PC-9 (cell line): Measurements from ENCODE around the gene SEC14L6. TPM values are rescaled to one million over a fixed set of nuclear protein-coding genes. Genes with fewer than 3 reads are reported as not detected.

Experiments used
- BruUV-seq: library from RNA; stranded (reverse); fragments of 400-500 nt; replicated peaks from 2 replicates; lab custom pipeline; 2021; lab: Mats Ljungman, UMichigan
- CTCF ChIA-PET: fragments of 300-600 bp; sonication (Branson Sonifier 250); formaldehyde crosslinking; loops from one replicate; lab custom pipeline; 2022; ENCODE audit warnings: antibody characterized with exemption; lab: Charles Lee
- POLR2A ChIA-PET: fragments of 300-600 bp; sonication (Branson Sonifier 250); formaldehyde crosslinking; loops from one replicate; lab custom pipeline; 2022; ENCODE audit warnings: antibody characterized with exemption; ENCODE audit not compliant: unreplicated experiment; lab: Charles Lee
- DNase-seq, 2 experiments: peaks; one replicate each; pipeline versions ENCODE4 v3.0.0 to v3.0.0-alpha.2; 2015 to 2022; ENCODE audit warnings: mixed read lengths in 1 of 2
- H2AFZ ChIP-seq: fragments of 200-600 bp; sonication (generic); 2 replicates; pipeline ENCODE4 v1.8.1; 2017; ENCODE audit warnings: antibody characterized with exemption
- H3F3A ChIP-seq: fragments of 200-600 bp; sonication (generic); 2 replicates; pipeline ENCODE4 v1.8.1; 2017; ENCODE audit warnings: antibody characterized with exemption, mild to moderate bottlenecking, low read depth; ENCODE audit not compliant: insufficient read depth
- H3K27ac ChIP-seq: fragments of 200-600 bp; sonication (generic); 2 replicates; pipeline ENCODE4 v1.6.1; 2016; ENCODE audit warnings: mixed run types
- H3K27me3 ChIP-seq: fragments of 200-600 bp; sonication (generic); 2 replicates; pipeline ENCODE4 v1.6.1; 2016; ENCODE audit warnings: low read depth, mixed run types; ENCODE audit not compliant: insufficient read depth
- H3K36me3 ChIP-seq: fragments of 200-600 bp; sonication (generic); 2 replicates; pipeline ENCODE4 v1.6.1; 2016; ENCODE audit warnings: low read depth, mixed run types
- H3K4me1 ChIP-seq: fragments of 200-600 bp; sonication (generic); replicated peaks from 2 replicates; pipeline ENCODE4 v1.6.1; 2016; ENCODE audit warnings: mixed run types; ENCODE audit not compliant: insufficient read depth
- H3K4me2 ChIP-seq: fragments of 200-600 bp; sonication (generic); 2 replicates; pipeline ENCODE4 v1.6.1; 2017; ENCODE audit warnings: mixed run types
- H3K4me3 ChIP-seq: fragments of 200-600 bp; sonication (generic); 2 replicates; pipeline ENCODE4 v1.6.1; 2016; ENCODE audit warnings: mixed run types
- H3K79me2 ChIP-seq: fragments of 200-600 bp; sonication (generic); 2 replicates; pipeline ENCODE4 v1.6.1; 2017; ENCODE audit warnings: low read depth, mixed run types
- H3K9me2 ChIP-seq: fragments of 200-600 bp; sonication (generic); 2 replicates; pipeline ENCODE4 v1.8.1; 2017; ENCODE audit warnings: mild to moderate bottlenecking; ENCODE audit not compliant: insufficient read depth
- H3K9me3 ChIP-seq: fragments of 200-600 bp; sonication (generic); 2 replicates; pipeline ENCODE4 v1.8.1; 2016; ENCODE audit warnings: low read depth; ENCODE audit not compliant: insufficient read depth
- H4K20me1 ChIP-seq: fragments of 200-600 bp; sonication (generic); 2 replicates; pipeline ENCODE4 v1.8.1; 2017; ENCODE audit not compliant: insufficient read depth
- CTCF ChIP-seq: fragments of 200-600 bp; sonication (generic); conservative IDR thresholded peaks from 2 replicates; pipeline ENCODE4 v1.6.1; 2017; ENCODE audit warnings: mixed run types, antibody characterized with exemption, mild to moderate bottlenecking, moderate library complexity
- EZH2 ChIP-seq: fragments of 200-600 bp; sonication (generic); IDR thresholded peaks from 2 replicates; pipeline ENCODE4 v1.8.0; 2017; ENCODE audit warnings: antibody characterized with exemption, low read depth
- intact Hi-C: fragments of 100-400 bp; cut with micrococcal nuclease; formaldehyde crosslinking; loops from one replicate; pipeline ENCODE4 v1.10.0; 2022; ENCODE audit not compliant: unreplicated experiment
- total RNA-seq: library from RNA; stranded (reverse); gene quantifications from 2 replicates; pipeline ENCODE4 v1.2.3, GENCODE V29; 2021

The SEC14L6 gene
- total RNA-seq, 1 experiment from 2014 or later = 0.31 TPM

- DNase-seq = no peak
- POLR2A ChIA-PET = no interaction called here
- TF ChIP-seq CTCF (no peak), EZH2 (no peak)
- Histone ChIP-seq H3K79me2 (peaks cover 9% of the 10 kb centered on the region), H3K4me2 (no peak overlapping the region), H3K27ac (no peak overlapping the region), H3K27me3 (no peaks in the 10 kb centered on the region), H3K9me3 (no peaks in the 10 kb centered on the region), H3K4me3 (no peak overlapping the region), H4K20me1 (peaks cover 31% of the 10 kb centered on the region), H2AFZ (no peak overlapping the region), H3F3A (peaks cover 9% of the 10 kb centered on the region; the same call in 1 of the 2 replicates), H3K36me3 (peaks cover 66% of the 10 kb centered on the region), H3K4me1 (no peaks in the 10 kb centered on the region), H3K9me2 (no peaks in the 10 kb centered on the region)
- intact Hi-C loops = no loop called here
- BruUV-seq = no TSS peak
- CTCF ChIA-PET = no interaction called here
Measured at GRCh38 chr22:30584441-30584840, 37.9 kb upstream of the SEC14L6 start.

- Histone ChIP-seq H4K20me1 (peaks cover 28% of the 10 kb centered on the region; the same call in 1 of the 2 replicates), H3K4me3 (no peak overlapping the region), H3K9me2 (no peaks in the 10 kb centered on the region), H3K4me2 (no peak overlapping the region), H3K27me3 (no peaks in the 10 kb centered on the region), H2AFZ (no peak overlapping the region), H3K9me3 (no peaks in the 10 kb centered on the region), H3K79me2 (no peaks in the 10 kb centered on the region; the same call in 1 of the 2 replicates), H3K27ac (no peak overlapping the region), H3K36me3 (peaks cover 56% of the 10 kb centered on the region), H3K4me1 (no peaks in the 10 kb centered on the region), H3F3A (peaks cover 7% of the 10 kb centered on the region; the same call in 1 of the 2 replicates)
- intact Hi-C loops = no loop called here
- POLR2A ChIA-PET = no interaction called here
- no peak for TF ChIP-seq EZH2
- no peak for TF ChIP-seq CTCF
- no TSS peak for BruUV-seq
- CTCF ChIA-PET = no interaction called here
- DNase-seq = no peak
Measured at GRCh38 chr22:30582788-30583545, 36.4 kb upstream of the SEC14L6 start.

- H3K79me2 ChIP-seq = no peaks in the 10 kb centered on the region
- no peak overlapping the region for H3K27ac ChIP-seq
- peaks cover 5% of the 10 kb centered on the region; the same call in 1 of the 2 replicates for H3F3A ChIP-seq
- peaks cover 53% of the 10 kb centered on the region for H3K36me3 ChIP-seq
- no peak for DNase-seq
- H3K4me1 ChIP-seq = no peaks in the 10 kb centered on the region
- intact Hi-C loops = no loop called here
- H3K4me3 ChIP-seq = no peak overlapping the region
- H3K9me2 ChIP-seq = no peaks in the 10 kb centered on the region
- CTCF ChIA-PET = no interaction called here
- no peak overlapping the region for H3K4me2 ChIP-seq
- no peak overlapping the region for H2AFZ ChIP-seq
- peaks cover 28% of the 10 kb centered on the region; the same call in 1 of the 2 replicates for H4K20me1 ChIP-seq
- BruUV-seq = no TSS peak
- POLR2A ChIA-PET = no interaction called here
- no peaks in the 10 kb centered on the region for H3K9me3 ChIP-seq
- no peaks in the 10 kb centered on the region for H3K27me3 ChIP-seq
- TF ChIP-seq CTCF = no peak
- no peak for TF ChIP-seq EZH2
Measured at GRCh38 chr22:30582051-30582450, 35.5 kb upstream of the SEC14L6 start.
